Measurements from ENCODE around the gene FGD3. TPM values are rescaled to one million over a fixed set of nuclear protein-coding genes. Genes with fewer than 3 reads are reported as not detected.

FGD3 gene
- total and polyA plus RNA-seq, 2 of the 8 experiments (the other 6 are each of a cell fraction or from before 2014, with no cell fraction given), result 1.4 to 1.9 TPM

GRCh38 chr9:92976431-92976830, 29.1 kb downstream of the FGD3 start:
- Histone ChIP-seq H3K9me3 (ENCODE audit: insufficient read depth in 2 of 2, low read depth in 1 of 2, low read length in 1 of 2) (peaks cover 0 to 2% of the 10 kb centered on the region in 2 experiments; a peak in 2 of 4 replicates), H3K56ac (replicated peaks; ENCODE audit: insufficient read length, low read depth, low read length) (no peak overlapping the region), H3K27ac (ENCODE audit: low read depth, low read length) (no peak overlapping the region), H2BK12ac (ENCODE audit: low read depth, low read length) (0 out of 2 replicates have a peak overlapping the region, but pooled peaks have one; percentile 4), H3K23ac (ENCODE audit: insufficient read length) (no peak overlapping the region), H2BK120ac (replicated peaks; ENCODE audit: low read depth, low read length) (no peak overlapping the region), H2BK5ac (ENCODE audit: low read depth, low read length) (peak overlapping the region; percentile 19; the same call in 1 of the 2 replicates), H2BK20ac (ENCODE audit: low read length) (no peak overlapping the region), H3K27me3 (replicated peaks in 1 of 4; ENCODE audit: control insufficient read depth in 3 of 4, extremely low read depth in 1 of 4, insufficient read depth in 3 of 4, low read length in 3 of 4) (no peaks in the 10 kb centered on the region; a peak in 1 of 7 replicates), H3K23me2 (ENCODE audit: low read depth, low read length) (no peaks in the 10 kb centered on the region), H3K4me1 (replicated peaks in 1 of 4; ENCODE audit: control insufficient read depth in 3 of 4, insufficient read depth in 4 of 4, low read length in 3 of 4) (peaks cover 0 to 16% (median 0%) of the 10 kb centered on the region in 4 experiments; a peak in 2 of 7 replicates), H3K4me2 (ENCODE audit: insufficient read depth in 1 of 2, low read depth in 2 of 2, low read length in 2 of 2) (no peak overlapping the region), H3K4me3 (ENCODE audit: extremely low read depth in 1 of 4, insufficient read depth in 2 of 4, low read depth in 3 of 4, low read length in 4 of 4) (no peak overlapping the region), H3K14ac (ENCODE audit: insufficient read length) (no peak overlapping the region), H3K36me3 (ENCODE audit: control insufficient read depth in 2 of 4, insufficient read depth in 4 of 4, low read length in 3 of 4) (no peaks in the 10 kb centered on the region), H4K8ac (ENCODE audit: extremely low read depth, insufficient read depth, low read length) (no peak overlapping the region), H4K20me1 (replicated peaks in 1 of 2; ENCODE audit: control insufficient read depth in 1 of 2, insufficient read depth in 2 of 2, low read length in 2 of 2) (no peaks in the 10 kb centered on the region), H3K79me1 (ENCODE audit: low read depth, low read length) (no peaks in the 10 kb centered on the region; the same call in 1 of the 2 replicates), H3K79me2 (ENCODE audit: control insufficient read depth in 1 of 2, insufficient read depth in 2 of 2, low read length in 2 of 2) (no peaks in the 10 kb centered on the region), H2AK5ac (ENCODE audit: low read depth, low read length) (no peak overlapping the region), H3K4ac (replicated peaks; ENCODE audit: insufficient read length, low read depth, low read length) (no peak overlapping the region), H4K91ac (replicated peaks; ENCODE audit: insufficient read length, low read length) (peak overlapping the region; percentile 10), H2BK15ac (ENCODE audit: low read length) (no peak overlapping the region), H2AFZ (ENCODE audit: low read length) (no peak overlapping the region), H3K9ac (replicated peaks in 1 of 4; ENCODE audit: extremely low read depth in 1 of 4, low read depth in 3 of 4, low read length in 3 of 4) (no peak overlapping the region), H3K18ac (ENCODE audit: extremely low read depth, low read length) (no peak overlapping the region), H4K5ac (ENCODE audit: insufficient read length, low read depth, low read length) (no peak overlapping the region)
- TF ChIP-seq HDAC2 (IDR thresholded peaks at IDR 0.05; ENCODE audit: borderline replicate concordance in 1 of 2, low read depth in 2 of 2, low read length in 2 of 2), result no peak
- WGBS, 2 experiments (ENCODE audit: extremely low coverage in 1 of 2, insufficient coverage in 1 of 2, insufficient read length in 1 of 2, insufficient replicate concordance in 2 of 2, low coverage in 1 of 2, low lambda C conversion rate in 2 of 2, missing lambda C conversion rate in 1 of 2), result 93% methylated on average over 15 of the region's 16 CpGs; no CpG with 5 or more reads in 1 of the 2 experiments
- POLR2A ChIA-PET (ENCODE audit: partially characterized antibody), result interaction anchor here (1.0 to 1.1 kb wide), 2 partner anchors 19 to 77 kb away, joined by 3 to 4 read pairs; no protein-coding TSS in a partner anchor
- DNase-seq (ENCODE audit: low read depth in 1 of 2, low spot score in 2 of 2), result no peak
- CTCF ChIA-PET (ENCODE audit: partially characterized antibody), result interaction anchor here (1.1 to 2.1 kb wide), 4 partner anchors 10 to 132 kb away, joined by 3 to 12 read pairs (median 6); no protein-coding TSS in a partner anchor
- FAIRE-seq, result no peak

All from H1 (cell line).